NCI-H524 (cell line): ENCODE data around the gene SNX1.
"Not testable (repeated sequence)": the region's sequence is repeated elsewhere in the genome, so short reads cannot be mapped to it uniquely, and the experiment has no call there.

ENCODE experiments used
- DNase-seq, 2 experiments: peaks; one replicate each; lab custom pipeline; 2025; lab: John Stamatoyannopoulos, UW

SNX1 gene

GRCh38 chr15:64072812-64073211 is 23.0 kb upstream of the SNX1 start:
- no peak for DNase-seq

- not testable (repeated sequence) for DNase-seq
These were observed 22.3 kb upstream of the SNX1 start for GRCh38 chr15:64073496-64073895.

GRCh38 chr15:64082757-64083156 is 13.0 kb upstream of the SNX1 start:
- no peak for DNase-seq

GRCh38 chr15:64089543-64090280 is 6.1 kb upstream of the SNX1 start:
- no peak for DNase-seq

- no peak for DNase-seq
These were observed 5.3 kb upstream of the SNX1 start for GRCh38 chr15:64090527-64090926.

GRCh38 chr15:64092075-64092820 is 3.5 kb upstream of the SNX1 start:
- DNase-seq = peak in 1 of 2 experiments; percentile 52

- peak; percentile 60 to 66 for DNase-seq
These were observed 2.7 kb upstream of the SNX1 start for GRCh38 chr15:64092864-64093626.

GRCh38 chr15:64093627-64094417 is 2.0 kb upstream of the SNX1 start, which contains the start of gene CIAO2A:
Gene CIAO2A, minus strand, starts transcription at chr15:64093838. Its CDS starts 70 bp downstream, at chr15:64093768.
- peak; percentile 98 to 100 for DNase-seq

GRCh38 chr15:64095431-64095794 is 369 bp upstream of the SNX1 start:
- DNase-seq = no peak

- DNase-seq = peak in 1 of 2 experiments; percentile 17
These were observed 1.0 kb downstream of the SNX1 start for GRCh38 chr15:64096668-64097384.

GRCh38 chr15:64099379-64099778 is 3.6 kb downstream of the SNX1 start:
- DNase-seq = no peak

- no peak for DNase-seq
These were observed 5.2 kb downstream of the SNX1 start for GRCh38 chr15:64100958-64101357.

- no peak for DNase-seq
These were observed 6.7 kb downstream of the SNX1 start for GRCh38 chr15:64102497-64102896.

GRCh38 chr15:64105113-64105704 is 9.4 kb downstream of the SNX1 start:
- DNase-seq = no peak

GRCh38 chr15:64107337-64107736 is 11.6 kb downstream of the SNX1 start:
- DNase-seq = no peak

- DNase-seq = not testable (repeated sequence)
These were observed 14.4 kb downstream of the SNX1 start for GRCh38 chr15:64110108-64110701.

GRCh38 chr15:64110950-64111678 is 15.3 kb downstream of the SNX1 start:
- no peak for DNase-seq

- DNase-seq = no peak
These were observed 15.9 kb downstream of the SNX1 start for GRCh38 chr15:64111679-64112050.

- DNase-seq = no peak
These were observed 16.4 kb downstream of the SNX1 start for GRCh38 chr15:64112073-64112772.
